T-helper 2 cell (primary cell): ENCODE measurements around the gene ATP6V0B.

Source experiments
- DNase-seq, 5 experiments: peaks; one replicate each; pipeline versions ENCODE4 v3.0.0 to v3.0.0-alpha.2; 2012 to 2022

The ATP6V0B gene

DNA sequence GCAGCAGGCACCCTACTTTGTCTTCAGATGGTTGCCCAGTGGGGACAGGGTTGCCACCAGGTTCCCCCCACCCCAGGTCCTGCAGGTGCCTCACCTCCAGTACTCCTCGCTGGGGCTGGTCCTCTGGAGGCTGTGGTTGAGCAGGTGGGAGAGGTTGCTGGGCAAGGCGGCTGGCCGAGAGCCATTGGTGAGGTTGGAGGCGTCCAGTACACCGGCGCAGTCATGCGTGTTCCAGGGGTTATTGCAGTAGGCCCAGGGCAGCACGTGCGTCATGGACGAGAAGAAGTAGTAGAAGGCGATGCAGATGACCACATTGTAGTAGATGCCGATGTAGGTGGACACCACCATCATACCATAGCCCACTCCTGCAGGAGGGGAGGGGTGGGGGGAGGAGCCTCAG, 33.5 kb downstream of the ATP6V0B start:
- no peak for DNase-seq

DNA sequence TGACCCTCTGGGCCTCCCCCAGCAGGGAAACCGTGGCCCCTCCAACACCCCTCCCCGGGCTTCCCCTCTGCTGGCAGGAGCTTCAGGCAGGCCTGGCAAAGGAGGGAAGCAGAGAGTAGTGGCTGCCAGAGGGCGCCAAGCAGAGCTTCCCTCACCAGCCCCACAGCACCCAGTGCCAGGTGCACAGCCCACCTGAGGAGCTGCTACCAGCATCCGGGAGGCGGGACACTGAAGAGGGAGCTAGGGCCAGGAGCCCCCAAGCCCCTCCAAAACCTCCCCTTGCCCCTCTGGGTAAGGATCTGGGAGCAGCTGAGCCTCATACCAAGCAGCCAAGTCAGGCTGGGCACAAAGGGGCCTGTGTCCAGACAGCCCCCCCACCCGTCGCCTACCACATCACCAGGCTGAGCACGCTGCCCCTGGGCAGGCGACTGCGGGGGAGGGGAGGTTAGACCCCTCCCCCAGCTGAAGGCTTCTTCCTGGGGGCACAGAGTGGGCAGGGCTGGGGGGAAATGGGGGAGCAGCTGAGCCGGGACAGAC, 36.2 kb downstream of the ATP6V0B start:
- no peak for DNase-seq

DNA sequence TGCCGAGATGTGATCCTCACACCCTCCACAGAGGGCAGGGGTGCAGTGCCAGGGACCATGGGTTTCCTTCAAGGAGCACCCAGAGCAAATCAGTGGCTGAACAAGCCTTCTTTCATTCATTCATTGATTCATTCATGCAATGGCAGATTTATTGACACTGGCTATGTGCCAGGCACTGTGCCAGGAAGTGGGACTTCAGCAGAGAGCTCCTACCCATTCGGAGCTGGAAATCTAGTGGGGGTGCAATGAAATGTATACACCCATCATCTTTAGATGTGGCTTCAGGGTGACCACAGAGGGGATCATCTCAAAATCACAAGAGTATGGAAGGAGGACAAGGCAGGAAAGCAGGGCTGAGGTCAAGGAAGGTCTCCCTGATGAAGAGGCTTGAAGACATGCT, 37.6 kb downstream of the ATP6V0B start:
- DNase-seq: no peak

DNA sequence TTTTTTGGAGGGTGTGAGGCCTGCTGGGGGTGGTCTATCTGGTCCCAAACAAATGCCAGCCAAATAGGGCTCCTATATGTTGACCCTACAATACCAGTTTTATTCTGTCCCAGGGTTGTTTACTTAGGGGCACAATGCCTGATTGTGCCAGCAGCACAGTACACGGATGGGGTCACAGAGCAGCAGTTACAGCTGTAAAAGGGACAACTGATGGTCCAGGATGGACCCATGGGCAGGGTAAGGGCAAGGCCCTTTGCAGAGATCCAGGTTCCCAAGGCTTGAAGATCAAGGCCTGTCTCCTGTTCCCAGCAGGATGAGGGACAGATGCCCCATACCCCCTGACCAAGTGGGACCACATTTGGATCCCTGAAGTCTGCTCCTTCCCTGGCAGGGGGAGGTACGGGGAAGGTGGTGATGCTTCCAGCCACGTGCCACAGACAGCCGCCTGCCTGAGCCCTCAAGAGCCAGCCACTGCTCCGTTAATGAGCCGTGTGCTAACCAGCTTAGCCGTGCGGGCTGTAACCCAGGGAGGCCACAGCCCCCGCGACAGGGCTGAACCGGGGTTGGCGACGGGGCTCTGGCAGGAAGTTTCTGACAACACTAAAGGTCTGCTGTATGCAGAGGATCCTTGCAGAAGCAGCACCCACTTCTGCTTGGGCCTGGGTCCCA, 38.3 kb downstream of the ATP6V0B start:
- DNase-seq: no peak

DNA sequence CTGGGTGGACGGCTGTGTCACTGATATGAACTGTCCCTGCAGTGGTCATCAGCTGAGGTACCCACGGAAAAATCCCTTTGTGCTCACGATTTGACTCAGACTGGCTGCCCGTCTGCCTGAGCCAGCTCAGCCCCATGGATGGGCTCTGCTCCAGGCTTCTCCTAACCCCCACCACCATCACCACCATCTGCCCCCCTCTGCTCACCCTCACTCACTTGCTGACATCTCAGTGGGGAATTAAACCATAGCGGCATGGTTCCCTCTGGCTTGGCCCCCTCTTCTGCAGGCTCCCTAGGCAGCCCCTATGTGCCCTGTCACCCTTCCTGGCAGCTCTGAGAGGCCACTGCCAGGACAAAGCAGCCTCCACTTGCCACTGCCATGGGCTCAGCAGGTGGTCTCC, 39.2 kb downstream of the ATP6V0B start:
- DNase-seq: no peak

DNA sequence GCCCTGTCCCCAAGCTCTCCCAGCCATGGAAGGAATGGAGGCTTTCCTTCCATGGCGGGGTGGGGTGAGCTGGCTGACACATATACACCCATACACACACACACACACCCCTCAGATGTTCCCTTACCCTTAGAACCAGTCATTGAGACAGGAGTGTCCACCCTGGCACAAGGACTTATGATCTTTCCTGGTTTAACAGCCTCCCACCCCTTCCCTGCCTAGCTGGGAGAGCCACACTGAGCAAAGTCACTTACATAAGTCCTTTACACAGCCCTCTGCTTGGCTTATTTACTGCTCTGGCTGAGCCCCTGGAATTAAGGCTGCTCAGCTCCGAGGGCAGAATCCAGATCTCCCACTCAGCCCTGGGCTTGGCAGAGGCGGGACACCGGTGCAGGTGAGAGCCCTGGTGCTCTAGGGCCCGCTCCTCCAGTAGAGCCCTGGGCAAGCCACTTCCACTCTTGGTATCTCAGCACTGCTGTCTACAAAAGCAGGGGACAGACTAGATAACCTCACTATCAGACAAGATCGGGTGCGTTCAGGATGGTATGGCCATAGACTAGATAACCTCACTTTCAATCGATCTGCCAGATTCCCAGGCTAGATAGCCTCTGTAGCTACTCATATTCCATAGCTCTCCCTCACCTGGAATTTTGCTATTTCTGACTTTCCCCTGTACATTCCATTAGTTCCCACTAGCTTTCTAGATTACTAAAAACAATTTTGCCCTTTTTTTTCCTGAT, 39.8 kb downstream of the ATP6V0B start:
- DNase-seq: no peak

DNA sequence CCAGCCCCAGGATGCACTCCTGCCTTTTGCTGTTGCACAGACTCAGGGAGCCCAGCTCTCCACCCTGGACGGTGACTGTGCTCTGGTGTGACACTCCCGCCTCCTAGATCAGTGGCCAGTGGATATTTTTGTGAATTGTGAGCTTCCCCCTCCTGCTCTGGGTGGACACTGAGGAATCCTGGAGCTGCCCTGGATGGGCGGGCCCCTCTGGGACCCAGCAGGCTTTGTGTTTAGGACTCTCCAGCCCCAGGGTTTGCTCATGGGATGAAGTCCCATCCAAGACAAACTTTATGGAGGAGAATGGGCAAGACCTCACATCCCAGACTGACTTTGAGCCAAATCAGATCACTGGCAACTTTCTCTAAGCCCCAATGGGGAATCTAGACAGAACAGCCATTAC, 40.4 kb downstream of the ATP6V0B start:
- no peak for DNase-seq

DNA sequence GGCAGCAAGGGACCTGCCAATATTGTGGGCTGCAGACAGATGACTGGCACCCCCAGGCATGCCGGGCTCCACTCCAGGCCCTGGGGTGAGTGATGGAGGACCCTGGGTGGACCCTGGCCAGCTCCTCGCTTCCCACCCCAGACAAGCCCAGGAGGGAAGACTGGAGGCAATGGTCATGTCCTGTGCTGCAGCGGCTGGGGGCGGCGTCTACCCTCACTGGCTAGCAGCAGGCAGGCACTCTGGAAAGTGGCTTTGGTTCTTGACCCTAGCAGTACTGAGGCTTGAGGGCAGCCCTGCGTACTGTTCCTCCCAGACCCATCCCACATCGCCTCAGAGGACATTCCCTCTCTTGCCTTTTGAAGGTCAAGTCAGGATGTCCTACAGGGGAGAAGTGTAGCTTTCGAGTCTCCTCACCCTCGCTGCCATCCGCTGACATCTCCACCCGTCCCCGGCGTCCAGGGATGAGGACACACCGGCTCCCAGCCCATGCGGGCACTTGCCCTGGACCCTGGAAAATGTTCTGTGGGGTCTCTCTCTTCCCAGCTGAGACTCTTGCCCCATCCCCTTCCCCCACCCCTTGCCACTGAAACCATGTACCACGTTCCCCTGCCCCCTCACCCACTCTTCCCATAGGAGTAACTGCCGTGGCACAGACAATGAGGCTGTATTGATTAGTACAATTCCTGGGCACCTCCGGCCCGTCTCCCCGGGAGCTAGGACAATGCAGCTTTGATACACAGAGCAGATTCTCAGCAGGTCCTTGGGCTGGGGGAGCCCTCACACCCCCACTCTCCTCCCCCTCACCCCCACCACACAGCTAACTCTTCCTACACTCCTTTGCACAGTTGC, 41.5 kb downstream of the ATP6V0B start:
- DNase-seq: no peak

DNA sequence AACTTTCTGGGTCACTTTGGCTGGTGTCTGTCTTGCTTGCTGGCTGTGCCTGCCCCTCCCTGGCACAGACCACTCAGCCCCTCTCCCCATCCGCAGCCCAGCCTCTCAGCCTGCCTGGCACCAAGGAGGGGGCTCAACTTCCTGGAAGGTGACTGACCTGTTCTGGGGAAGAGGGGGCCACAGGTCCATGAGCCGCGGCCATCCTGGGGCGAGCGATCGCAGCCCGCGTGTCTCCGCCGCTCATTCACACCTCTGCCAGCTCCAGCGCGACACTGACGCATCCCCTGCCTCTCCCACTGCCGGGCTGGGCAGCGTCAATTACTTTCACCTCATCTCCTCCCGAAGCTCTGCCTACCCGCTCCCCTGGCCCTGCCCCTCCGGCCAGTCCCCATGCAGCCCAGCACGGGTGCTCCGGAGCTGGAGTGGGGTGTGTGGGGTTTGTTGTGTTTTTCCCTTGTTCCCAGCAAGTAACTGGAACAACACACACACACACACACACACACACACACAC, 42.2 kb downstream of the ATP6V0B start:
- no peak for DNase-seq

DNA sequence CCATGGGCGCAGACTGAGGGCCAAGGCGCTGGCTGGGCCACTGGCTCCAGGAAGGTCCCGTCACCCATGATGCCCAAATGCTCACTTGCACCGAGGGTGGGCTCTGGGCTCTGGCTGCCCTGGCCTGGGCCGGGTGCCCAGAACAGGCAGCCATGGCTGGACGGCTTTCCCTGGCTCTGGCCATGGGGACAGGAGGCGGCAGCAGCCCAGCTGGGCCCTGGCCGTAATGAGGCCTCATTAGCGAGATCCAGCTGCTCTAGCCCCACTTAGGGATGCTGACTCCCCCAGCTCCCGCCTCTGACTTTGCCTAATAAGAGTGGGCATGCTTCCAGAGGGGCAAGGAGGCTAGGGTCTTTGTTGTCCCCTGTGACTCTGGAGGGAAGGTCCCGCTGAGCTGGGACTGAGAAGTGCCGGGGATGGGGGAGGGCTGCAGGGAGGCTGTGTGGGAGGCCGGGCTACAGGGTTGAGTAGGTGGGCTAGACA, 44.7 kb downstream of the ATP6V0B start:
- no peak for DNase-seq

DNA sequence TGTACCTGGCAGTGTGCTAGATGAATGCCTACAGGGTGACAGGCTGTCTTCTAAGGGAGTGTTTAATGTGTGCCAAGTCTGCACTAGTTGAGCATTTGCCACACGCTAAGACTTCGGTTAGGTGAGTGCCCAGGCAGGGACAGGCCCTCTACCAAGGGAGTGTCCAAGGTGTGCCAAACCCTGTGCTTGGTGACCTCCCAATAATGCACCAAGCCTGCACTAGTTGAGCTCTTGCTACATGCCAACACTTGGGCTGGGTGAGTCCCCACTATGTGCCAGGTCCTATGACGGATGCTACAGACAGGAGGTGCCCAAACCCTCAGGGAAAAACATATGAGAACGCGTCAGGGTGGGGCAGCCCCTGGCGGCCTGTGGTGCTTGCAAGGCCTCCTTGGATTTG, 45.7 kb downstream of the ATP6V0B start:
- DNase-seq: no peak

DNA sequence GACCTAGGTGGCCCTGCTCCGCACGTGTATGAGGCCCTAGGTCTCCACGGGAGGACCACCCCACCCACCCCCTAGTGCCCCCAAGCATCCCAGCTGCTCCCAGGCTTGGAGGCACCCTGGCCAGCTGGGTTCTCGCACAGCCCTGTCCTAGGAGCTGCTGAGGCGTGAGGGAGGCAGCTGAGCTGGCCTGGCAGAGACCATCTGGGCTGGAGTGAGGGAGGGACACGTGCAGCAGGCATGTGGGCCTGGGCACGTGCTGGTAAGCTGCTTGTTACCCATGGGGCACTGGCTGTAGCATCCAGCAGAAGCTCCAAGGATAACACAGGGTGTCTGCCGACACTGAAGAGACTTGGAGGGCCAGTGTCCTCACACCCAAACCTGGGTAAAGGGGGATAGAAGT, 46.4 kb downstream of the ATP6V0B start:
- DNase-seq: no peak

DNA sequence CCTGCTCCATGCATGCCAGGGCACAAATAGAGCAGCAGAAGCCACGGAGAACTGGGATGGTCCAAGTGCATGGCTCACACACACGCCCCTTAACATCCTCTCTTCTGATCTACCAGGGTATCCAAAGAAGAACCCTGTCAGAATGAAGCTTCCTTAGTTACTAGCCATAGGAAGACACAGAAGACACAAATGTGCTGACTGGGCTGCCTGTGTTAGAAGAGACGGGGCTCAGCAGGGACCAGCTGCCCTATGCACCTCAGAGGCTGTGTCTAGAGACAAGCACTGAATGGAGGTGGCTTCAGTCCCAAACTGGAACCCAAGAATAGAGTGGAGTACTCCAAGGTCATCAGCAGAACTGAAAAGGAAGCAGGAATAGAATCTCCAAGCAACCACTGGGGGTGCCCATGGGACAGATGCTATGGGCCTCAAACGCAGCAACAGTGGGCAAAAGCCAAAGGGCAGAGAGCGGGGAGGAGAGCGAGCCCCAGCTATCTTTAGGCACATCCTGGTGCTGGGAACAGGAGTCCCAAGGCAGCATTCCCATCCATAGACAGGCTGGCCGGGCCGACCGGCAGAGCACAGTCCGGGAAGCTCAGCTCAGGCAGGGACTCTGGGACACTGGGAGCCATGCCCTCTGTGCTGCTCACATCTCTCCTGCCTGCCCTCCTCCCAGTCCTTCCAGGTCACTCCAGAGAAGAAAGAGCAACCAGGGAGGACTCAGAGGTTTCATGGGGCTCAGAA, 47.0 kb downstream of the ATP6V0B start:
- DNase-seq: no peak

DNA sequence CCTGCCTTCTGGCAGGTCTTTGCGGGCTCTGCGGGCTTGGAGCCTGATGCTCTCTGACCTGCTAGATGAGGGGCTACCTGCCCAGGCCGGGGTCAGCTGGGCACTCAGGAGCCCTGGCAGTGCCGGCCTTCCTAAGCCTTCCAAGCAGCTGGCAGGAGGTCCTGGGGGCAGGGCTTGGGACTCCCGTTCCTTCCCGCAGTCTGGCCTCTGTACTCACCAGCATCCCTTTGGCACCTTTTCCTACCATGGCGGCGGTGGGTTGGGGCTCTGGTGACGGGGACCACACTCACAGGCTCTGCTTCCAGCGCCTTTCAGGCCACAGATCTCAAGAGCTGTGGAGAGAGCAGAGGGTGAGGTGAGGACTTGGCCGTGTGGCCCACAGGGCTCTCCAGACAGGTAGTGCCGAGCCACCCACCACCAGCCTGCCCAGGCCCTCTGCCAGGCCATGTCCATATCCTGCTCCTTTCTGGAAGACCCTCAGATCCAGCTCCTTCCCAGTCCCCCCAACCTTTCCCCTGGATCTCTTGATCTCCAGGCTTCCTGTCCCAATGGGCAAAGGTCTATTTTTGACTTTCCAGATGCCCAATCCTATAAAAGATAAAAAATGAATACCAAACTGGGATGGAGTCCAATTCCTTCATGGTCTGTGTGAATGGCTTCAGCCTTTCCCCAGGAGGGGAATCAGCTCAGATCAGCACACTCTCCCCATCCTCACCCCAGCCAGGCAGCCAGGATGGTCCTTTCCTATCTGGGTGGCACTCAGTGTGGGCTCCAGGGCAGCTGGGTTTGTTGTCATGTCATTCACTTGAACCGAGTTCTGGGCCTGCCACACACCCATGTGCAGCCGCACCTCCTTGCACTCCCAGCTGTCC, 49.5 kb downstream of the ATP6V0B start:
- DNase-seq: no peak

DNA sequence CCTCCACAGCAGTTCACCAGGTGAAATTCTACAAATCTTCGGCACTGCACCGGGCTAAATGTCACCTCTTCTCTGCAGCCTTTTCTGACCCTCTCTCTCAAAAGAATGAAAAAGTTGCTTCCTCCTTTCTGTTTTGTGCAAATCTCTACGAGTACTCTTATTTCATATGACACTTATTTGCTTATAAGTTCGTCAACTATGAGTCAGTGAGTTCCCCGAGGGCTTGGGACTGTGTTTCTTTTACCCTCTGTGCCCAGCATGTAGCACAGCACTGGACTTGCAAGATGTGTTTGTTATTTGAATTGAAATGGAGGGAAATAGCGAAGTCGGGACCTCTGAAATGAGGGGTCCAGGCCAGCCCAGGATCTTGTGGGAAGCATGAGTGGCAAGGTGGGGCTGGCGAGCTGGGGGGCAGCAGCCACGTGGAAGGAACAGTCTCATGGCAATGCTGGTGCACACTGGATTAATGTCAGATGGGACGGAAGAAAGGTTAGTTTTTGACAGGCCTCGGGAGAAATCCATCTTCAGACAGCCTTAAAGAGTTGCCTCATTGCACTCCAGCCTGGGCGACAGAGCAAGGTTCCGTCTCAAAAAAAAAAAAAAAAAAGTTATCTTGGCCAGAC, 50.3 kb downstream of the ATP6V0B start:
- DNase-seq: no peak

DNA sequence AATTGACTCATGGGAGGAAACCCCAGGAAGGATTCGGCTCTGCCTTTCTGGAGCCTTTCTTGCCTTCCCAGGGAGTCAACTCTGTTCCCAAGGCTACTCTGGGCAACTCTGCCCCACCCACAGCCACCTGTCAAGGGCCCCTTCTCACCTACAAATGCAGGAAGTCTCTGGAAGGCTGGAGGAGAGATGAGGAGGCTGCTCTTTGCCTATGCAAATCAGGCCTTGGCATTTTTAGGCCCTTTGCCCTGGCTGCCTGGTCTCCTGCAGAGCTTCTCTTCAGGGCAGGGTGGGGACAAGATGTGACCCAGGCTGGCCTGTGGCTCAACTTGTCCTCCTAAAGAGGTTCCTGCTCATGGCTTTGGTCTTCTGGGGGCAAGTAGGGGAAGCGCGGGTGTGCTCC, 51.1 kb downstream of the ATP6V0B start:
- no peak for DNase-seq

DNA sequence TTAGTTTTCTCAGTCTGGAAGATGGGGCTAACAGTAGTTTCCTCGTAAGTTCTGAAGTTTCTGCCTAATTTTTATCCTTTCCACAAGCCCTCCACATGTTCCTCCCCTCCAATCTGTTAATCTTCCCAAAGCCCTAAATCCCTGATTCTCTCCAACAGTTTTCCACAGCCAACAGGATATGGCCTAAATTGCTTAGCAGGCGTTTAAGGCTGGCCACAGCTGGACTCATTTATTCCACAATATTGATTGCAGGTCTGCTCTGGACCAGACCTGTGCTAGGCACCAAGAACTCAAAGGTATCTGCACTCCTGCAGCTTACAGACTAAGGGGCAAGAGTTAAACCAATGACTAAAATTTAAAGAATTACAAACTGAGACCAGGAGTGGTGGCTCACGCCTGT, 52.6 kb downstream of the ATP6V0B start:
- DNase-seq: no peak
